HT-29 (cell line): ENCODE measurements around the gene CREB5. TPM values are rescaled to one million over a fixed set of nuclear protein-coding genes. Genes with fewer than 3 reads are reported as not detected.

Source experiments
- DNase-seq: peaks from one replicate; pipeline ENCODE4 v3.0.0-alpha.2; 2015; ENCODE audit warnings: low spot score
- total RNA-seq: library from RNA; depleted of rRNA; stranded (reverse); fragments of >200 nt; shearing (Covaris generic); gene quantifications from 2 replicates; pipeline ENCODE4 v1.2.3, GENCODE V29; 2014; rRNA removed

The CREB5 gene
- total RNA-seq, 1 experiment from 2014 or later: 0.28 TPM

DNA sequence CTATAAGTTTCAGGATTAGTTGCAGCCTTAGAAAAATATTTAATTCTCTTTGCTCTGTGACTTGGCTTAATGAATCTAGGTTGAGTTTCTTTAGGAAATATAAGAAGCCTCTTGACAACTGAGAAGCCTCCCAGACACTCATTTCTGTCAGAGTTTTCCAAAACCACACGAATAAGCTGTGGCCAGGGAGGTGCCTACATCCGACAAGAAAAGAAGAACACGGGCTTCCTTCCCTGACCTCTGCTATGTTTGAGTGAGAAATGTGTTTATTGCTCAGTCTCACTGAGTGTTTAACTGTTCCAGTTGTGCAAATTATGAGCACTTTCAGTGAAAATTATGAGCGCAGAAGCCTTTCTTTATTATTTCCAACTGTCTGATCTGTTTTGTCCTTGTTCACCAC lies 440.8 kb downstream of the CREB5 start:
- no peak for DNase-seq

DNA sequence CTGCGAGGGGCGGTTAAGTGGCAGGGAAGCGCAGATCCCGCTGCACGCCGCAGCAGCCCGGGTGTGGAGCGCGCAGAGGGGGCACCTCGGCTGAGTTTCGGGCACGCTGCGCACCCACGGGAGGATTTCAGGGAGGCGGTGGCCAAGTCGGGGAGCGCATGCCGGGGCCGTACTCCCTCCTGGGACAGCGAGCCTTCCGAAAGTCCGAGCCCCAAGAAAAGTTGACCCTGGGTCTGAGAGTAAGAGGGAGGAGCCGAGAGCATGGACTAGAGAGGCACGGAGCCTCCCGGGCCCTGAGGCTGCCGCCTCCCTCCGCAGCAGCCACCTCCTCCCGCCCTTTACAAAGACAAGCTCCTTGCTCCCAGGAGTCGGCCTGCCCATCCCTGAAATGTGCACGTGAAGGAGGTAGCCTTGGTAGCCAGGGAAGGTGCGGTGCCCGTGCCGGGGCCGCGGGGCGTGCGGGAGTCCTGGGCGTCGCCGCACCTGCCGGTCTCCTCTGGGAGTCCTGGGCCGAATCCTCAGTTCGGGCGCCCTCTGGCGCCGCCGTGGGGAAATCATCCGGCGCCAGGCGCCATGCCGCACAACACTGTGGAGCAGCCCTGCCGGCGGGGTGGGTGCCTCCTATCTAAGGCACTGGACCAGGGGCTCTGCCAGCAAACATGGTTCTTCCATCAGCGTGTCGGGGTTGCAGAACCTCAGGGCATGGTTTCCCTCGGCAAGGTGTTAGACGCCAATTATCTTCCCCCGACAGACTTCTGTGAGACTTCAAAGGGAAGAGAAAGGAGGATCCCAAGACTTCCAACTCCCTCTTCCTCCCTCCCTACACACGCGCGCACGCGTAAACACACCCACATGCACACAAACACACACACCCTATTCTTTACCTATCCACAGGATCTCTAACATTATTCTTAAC lies 441.8 kb downstream of the CREB5 start:
- DNase-seq: peak; percentile 75

- DNase-seq: no peak
Measured at GRCh38 chr7:28854750-28855074, 442.4 kb downstream of the CREB5 start.

DNA sequence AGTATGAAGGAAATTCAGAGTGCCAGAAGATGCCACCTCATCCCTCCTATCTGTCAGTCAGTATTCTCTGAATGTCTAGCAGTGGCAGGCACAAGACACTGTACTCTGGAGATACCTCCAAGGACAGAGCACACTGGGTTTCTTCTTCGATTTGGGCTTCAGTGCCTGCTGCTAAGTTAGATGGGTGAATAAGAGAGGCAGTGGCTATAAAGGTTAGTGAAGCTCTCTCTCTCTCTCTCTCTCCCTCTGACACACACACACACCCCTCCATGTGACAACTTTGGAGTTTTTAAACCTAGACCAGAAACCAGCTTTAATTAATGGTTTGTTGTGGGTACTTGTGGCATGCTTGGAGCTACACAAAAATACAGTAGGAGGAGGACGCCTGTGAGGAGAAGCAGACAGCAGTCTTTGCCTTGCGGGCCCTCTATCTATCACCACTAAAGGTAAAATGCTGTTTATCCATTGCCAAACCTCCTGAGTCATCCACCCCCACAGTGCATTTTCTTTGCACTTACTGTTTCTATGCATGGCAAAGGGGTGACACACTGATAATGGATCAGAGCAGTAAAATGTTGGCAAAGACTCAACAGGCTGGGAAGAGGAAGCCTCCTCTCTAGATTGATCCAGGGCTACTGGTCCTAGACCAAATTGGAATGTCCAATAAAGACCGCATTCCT lies 443.4 kb downstream of the CREB5 start:
- no peak for DNase-seq

DNA sequence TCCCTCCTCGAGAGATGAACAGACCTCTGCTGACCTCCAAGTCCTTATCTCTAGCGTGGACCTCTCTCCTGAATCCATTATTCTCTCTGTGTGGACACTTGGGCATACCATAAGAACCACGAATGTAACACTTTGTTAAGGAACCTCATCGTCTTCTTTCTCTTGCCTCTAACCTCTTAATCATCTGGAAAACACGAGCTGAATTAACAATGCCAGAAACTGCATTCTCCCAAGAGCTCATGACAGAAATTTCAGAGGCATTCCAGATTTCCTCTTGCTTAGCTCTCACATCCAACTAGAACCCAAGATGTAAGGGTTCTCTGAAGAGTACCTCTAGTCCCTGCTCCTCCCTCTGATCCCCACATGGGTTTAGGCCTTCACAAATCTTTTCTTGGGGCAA lies 444.3 kb downstream of the CREB5 start:
- no peak for DNase-seq

DNA sequence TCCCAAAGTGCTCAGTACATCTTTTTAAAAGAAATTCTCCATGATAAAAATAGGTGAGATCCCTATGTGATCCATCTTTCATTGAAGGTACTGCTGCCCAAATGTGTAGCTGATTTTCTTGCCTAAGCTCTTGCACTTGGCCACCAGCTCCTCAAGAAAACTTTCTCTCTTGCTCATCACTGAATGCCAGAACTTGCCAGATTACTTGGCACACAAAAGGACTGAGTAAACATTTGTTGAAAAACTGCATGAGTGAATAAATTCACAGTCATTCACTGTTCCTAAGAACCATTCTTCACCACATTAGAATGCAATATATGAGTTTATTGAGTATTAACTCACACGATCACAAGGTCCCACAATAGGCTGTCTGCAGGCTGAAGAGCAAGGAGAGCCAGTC lies 445.9 kb downstream of the CREB5 start:
- no peak for DNase-seq

- DNase-seq: no peak
Measured at GRCh38 chr7:28858895-28859294, 446.6 kb downstream of the CREB5 start.

GRCh38 chr7:28861825-28862224 lies 449.5 kb downstream of the CREB5 start:
- no peak for DNase-seq

GRCh38 chr7:28862595-28863272 lies 450.4 kb downstream of the CREB5 start:
- no peak for DNase-seq

- no peak for DNase-seq
Measured at GRCh38 chr7:28865601-28866144, 453.4 kb downstream of the CREB5 start.

GRCh38 chr7:28868712-28869111 lies 456.4 kb downstream of the CREB5 start:
- DNase-seq: no peak

GRCh38 chr7:28871077-28871476 lies 458.8 kb downstream of the CREB5 start:
- no peak for DNase-seq

DNA sequence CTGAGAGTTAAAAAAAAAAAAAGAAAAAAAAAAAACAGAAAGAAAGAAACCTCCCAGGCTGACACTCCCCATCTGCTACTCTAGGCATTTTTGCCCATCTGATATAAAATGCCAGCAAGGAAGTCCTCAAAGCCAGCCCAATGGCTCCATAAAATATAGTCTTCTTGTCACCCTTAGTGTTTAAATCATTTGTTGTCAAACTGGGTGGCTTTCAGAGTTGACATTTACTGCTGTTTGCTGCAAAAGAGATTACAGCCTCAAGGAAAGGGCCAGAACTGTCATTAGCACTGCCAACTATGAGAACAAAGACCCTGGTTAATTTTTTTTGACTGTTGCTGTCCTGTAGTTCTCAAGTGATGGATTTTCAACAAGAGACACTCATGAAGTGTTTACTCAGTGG lies 459.3 kb downstream of the CREB5 start:
- no peak for DNase-seq

GRCh38 chr7:28872226-28872625 lies 459.9 kb downstream of the CREB5 start:
- DNase-seq: no peak

DNA sequence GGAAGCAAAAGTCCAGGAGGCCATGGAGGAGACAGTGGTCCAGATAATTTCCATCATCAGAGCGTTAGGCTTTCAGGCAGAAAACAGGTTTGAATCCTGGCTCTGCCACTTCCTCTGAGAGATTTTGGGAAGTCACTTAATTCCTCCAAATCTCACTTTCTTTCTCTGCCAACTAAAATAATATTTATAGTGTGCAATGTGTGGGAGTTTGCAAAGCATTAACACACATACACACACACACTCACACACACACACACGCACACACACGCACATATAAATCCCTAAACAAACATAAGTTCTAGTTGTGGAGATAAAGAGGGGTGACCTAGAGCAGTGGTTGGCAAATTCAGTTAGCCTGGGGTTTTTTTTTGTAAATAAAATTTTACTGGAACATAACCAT lies 461.0 kb downstream of the CREB5 start:
- no peak for DNase-seq

DNA sequence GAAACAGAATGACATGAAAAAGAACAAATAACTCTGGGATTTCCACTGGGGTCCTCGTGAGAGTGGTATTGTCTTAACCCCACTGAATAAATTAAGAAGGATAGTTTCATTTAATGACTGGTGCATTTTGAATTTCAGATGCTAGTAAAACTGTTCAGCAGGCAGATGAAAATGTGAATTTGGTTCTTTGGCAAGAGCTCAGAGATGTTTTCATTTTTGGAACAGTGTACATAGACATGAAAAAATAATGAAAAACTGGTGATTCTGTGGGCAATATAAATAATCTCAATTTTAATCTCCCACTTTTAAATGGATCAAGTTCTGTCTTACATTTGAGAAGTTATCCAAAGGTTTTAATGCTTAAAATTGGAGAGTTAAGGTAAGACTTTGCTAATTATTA lies 461.7 kb downstream of the CREB5 start:
- no peak for DNase-seq

Other genes starting within 250 kb of the CREB5 start
- not detected in 2 replicates for gene JAZF1, start 231.7 kb upstream of the CREB5 start, total RNA-seq